K562 (cell line): ENCODE results near the gene PRKAR2B. TPM values are rescaled to one million over a fixed set of nuclear protein-coding genes. Genes with fewer than 3 reads are reported as not detected.

Experiments
- CREM ChIP-seq: IDR thresholded peaks from 2 replicates; pipeline ENCODE4 v1.6.1; 2014; ENCODE audit warnings: antibody characterized with exemption, low read depth
- ERF ChIP-seq: fragments of 450-650 bp; formaldehyde crosslinking; IDR thresholded peaks from 2 replicates; pipeline ENCODE4 v1.4.0; 2020; ENCODE audit warnings: mild to moderate bottlenecking, mixed read lengths
- EWSR1 ChIP-seq: fragments of 450-650 bp; IDR thresholded peaks from 2 replicates; pipeline ENCODE4 v1.6.1; 2018; ENCODE audit warnings: borderline replicate concordance, mild to moderate bottlenecking, low read depth, moderate library complexity; ENCODE audit not compliant: partially characterized antibody
- HMGN3 ChIP-seq: IDR thresholded peaks from 2 replicates; pipeline ENCODE4 v1.6.1; 2011; ENCODE audit warnings: borderline replicate concordance, low read depth, mild to moderate bottlenecking, mixed read lengths, low read length; ENCODE audit not compliant: insufficient read length; ENCODE audit errors: extremely low read depth
- KLF16 ChIP-seq: IDR thresholded peaks from 2 replicates; pipeline ENCODE4 v1.6.1; 2016; ENCODE audit warnings: antibody characterized with exemption
- MAFF ChIP-seq: IDR thresholded peaks from 2 replicates; pipeline ENCODE4 v1.6.1; 2012; ENCODE audit warnings: low read length, improper control_type of control experiment
- MCM7 ChIP-seq, 2 experiments: fragments of 450-650 bp; IDR thresholded peaks; 2 replicates each; pipeline ENCODE4 v1.6.1; 2016 to 2018
- MTA1 ChIP-seq: fragments of 450-650 bp; IDR thresholded peaks from 2 replicates; pipeline ENCODE4 v1.6.1; 2017; ENCODE audit warnings: borderline replicate concordance
- NFXL1 ChIP-seq: fragments of 450-650 bp; formaldehyde crosslinking; IDR thresholded peaks from 2 replicates; pipeline ENCODE4 v1.4.0; 2021; ENCODE audit warnings: mild to moderate bottlenecking
- POLR2G ChIP-seq: fragments of 200-400 bp; formaldehyde crosslinking; IDR thresholded peaks from 2 replicates; pipeline ENCODE4 v1.6.1; 2017; ENCODE audit warnings: low read depth, mild to moderate bottlenecking, antibody characterized with exemption, low read length, moderate library complexity
- POU5F1 ChIP-seq: fragments of 150-350 bp; IDR thresholded peaks from 2 replicates; pipeline ENCODE4 v1.6.1; 2014; ENCODE audit warnings: borderline replicate concordance, low read length, low read depth, mild to moderate bottlenecking; ENCODE audit not compliant: partially characterized antibody
- PRPF4 ChIP-seq: fragments of 200-400 bp; formaldehyde crosslinking; IDR thresholded peaks from one replicate; pipeline ENCODE4 v1.6.1; 2017; ENCODE audit warnings: low read length, low read depth, mild to moderate bottlenecking; ENCODE audit not compliant: insufficient read depth, poor library complexity, severe bottlenecking
- STAT5A ChIP-seq: IDR thresholded peaks from 2 replicates; pipeline ENCODE4 v1.6.1; 2012; ENCODE audit warnings: low read length, inconsistent platforms, borderline replicate concordance
- THRAP3 ChIP-seq: fragments of 450-650 bp; IDR thresholded peaks from 2 replicates; pipeline ENCODE4 v1.6.1; 2016; ENCODE audit warnings: mild to moderate bottlenecking, inconsistent platforms, borderline replicate concordance
- YBX1 ChIP-seq: fragments of 450-650 bp; IDR thresholded peaks from 2 replicates; pipeline ENCODE4 v1.7.1; 2016; ENCODE audit warnings: mild to moderate bottlenecking
- ZNF175 ChIP-seq: fragments of 200-800 bp; sonication (Bioruptor generic); IDR thresholded peaks from 2 replicates; pipeline ENCODE4 v1.6.1; 2016; ENCODE audit warnings: low read depth, mild to moderate bottlenecking, missing genetic modification characterization, missing compliant biosample characterization
- ZNF217 ChIP-seq: sonication (generic); formaldehyde crosslinking; IDR thresholded peaks from 2 replicates; pipeline ENCODE4 v1.8.0; 2022; ENCODE audit warnings: mild to moderate bottlenecking, missing genetic modification reagents
- ZNF707 ChIP-seq: fragments of 250-450 bp; sonication (Bioruptor Pico); conservative IDR thresholded peaks from 2 replicates; pipeline ENCODE4 v1.8.0; 2022; ENCODE audit warnings: inconsistent platforms, mild to moderate bottlenecking, moderate library complexity
- ZSCAN32 ChIP-seq: fragments of 450-650 bp; formaldehyde crosslinking; IDR thresholded peaks from 2 replicates; pipeline ENCODE4 v1.4.0; 2020; ENCODE audit warnings: mild to moderate bottlenecking, moderate library complexity
- polyA plus RNA-seq, 8 experiments: library from polyadenylated mRNA; depleted of rRNA in 4 of 8; stranded (reverse) in 5 of 8; unstranded in 3 of 8; fragments of >200 nt; fragmentation: Nextera tagmentation in 2 of 8; fragmentation: Illumina TruSeq in 1 of 8; extraction: Ambion mirVana in 2 of 8; extraction: Trizol in 1 of 8; gene quantifications; 2 replicates each; pipeline versions ENCODE4 v1.2.1 to v1.2.3, GENCODE V29; 2011 to 2014; ENCODE audit warnings: inconsistent platforms in 1 of 8, missing spikeins in 1 of 8
- total RNA-seq, 7 experiments: library from RNA; depleted of rRNA in 6 of 7; stranded (reverse); fragments of >200 nt in 6 of 7; fragmentation: Illumina TruSeq in 2 of 7; extraction: Trizol in 2 of 7; gene quantifications; 2 replicates each; pipeline versions ENCODE4 v1.2.1 to v1.2.3, GENCODE V29; 2011 to 2021; ENCODE audit warnings: low replicate concordance in 1 of 7
- TF ChIP-seq, protein P1 (sequence below): fragments of 250-450 bp; sonication (Bioruptor Pico); IDR thresholded peaks from 2 replicates; pipeline ENCODE4 v1.5.0; 2020; ENCODE audit warnings: mild to moderate bottlenecking, borderline replicate concordance
- TF ChIP-seq, protein P2 (sequence below): fragments of 250-450 bp; sonication (Bioruptor Pico); IDR thresholded peaks from 2 replicates; pipeline ENCODE4 v1.8.0; 2021; ENCODE audit warnings: borderline replicate concordance, mild to moderate bottlenecking, moderate library complexity; ENCODE audit not compliant: poor library complexity, severe bottlenecking
- TF ChIP-seq, protein P3 (sequence below): fragments of 450-650 bp; IDR thresholded peaks from 2 replicates; pipeline ENCODE4 v1.6.1; 2016; ENCODE audit warnings: mild to moderate bottlenecking
- TF ChIP-seq, protein P4 (sequence below): fragments of 450-650 bp; IDR thresholded peaks from one replicate; pipeline ENCODE4 v1.6.1; 2018; ENCODE audit warnings: mild to moderate bottlenecking, moderate library complexity; ENCODE audit not compliant: partially characterized antibody

The PRKAR2B gene
- total and polyA plus RNA-seq, 9 of the 15 experiments (the other 6 are each of a cell fraction or from before 2014, with no cell fraction given): 59.0 to 173 (median 129) TPM

DNA sequence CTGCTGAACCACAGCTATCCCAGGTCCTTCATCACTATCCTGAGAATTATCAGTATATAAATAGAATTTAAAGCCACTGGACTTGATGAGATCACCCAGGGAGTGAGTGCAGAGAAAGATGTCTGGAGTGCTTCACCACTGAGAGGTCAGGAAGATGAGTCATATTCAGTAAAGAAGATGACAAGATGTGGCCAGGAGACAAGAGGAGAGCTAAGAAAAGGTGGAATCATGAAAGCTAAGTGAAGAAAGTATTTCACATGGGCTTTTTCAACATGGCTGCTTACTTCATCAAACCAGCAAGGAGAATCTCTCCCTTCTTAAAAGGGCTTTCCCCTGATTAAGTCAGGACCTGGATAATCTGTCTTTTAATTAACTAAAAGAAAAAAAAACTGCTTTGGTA, 9.1 kb upstream of the PRKAR2B start (continued):
- TF ChIP-seq, protein P1, sequence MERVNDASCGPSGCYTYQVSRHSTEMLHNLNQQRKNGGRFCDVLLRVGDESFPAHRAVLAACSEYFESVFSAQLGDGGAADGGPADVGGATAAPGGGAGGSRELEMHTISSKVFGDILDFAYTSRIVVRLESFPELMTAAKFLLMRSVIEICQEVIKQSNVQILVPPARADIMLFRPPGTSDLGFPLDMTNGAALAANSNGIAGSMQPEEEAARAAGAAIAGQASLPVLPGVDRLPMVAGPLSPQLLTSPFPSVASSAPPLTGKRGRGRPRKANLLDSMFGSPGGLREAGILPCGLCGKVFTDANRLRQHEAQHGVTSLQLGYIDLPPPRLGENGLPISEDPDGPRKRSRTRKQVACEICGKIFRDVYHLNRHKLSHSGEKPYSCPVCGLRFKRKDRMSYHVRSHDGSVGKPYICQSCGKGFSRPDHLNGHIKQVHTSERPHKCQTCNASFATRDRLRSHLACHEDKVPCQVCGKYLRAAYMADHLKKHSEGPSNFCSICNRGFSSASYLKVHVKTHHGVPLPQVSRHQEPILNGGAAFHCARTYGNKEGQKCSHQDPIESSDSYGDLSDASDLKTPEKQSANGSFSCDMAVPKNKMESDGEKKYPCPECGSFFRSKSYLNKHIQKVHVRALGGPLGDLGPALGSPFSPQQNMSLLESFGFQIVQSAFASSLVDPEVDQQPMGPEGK (CRISPR knock-in tag): no peak
- TF ChIP-seq MCM7 (IDR thresholded peaks at IDR 0.05) (no peak), MTA1 (peak; percentile 90), YBX1 (no peak), NFXL1 (CRISPR knock-in tag) (no peak), POLR2G (no peak), MAFF (peak; percentile 41; the same call in 1 of the 2 replicates), POU5F1 (no peak), THRAP3 (no peak), PRPF4 (no peak), ZNF707 (CRISPR knock-in tag) (peak; percentile 41; the same call in 1 of the 2 replicates), STAT5A (peak; percentile 77), CREM (peak; percentile 81), EWSR1 (no peak), KLF16 (peak; percentile 72; the same call in 1 of the 2 replicates), ZNF217 (CRISPR knock-in tag) (no peak), ZSCAN32 (no peak), ZNF175 (peak; percentile 61; the same call in 1 of the 2 replicates), HMGN3 (peak; percentile 71), ERF (CRISPR knock-in tag) (no peak)
- TF ChIP-seq, protein P2, sequence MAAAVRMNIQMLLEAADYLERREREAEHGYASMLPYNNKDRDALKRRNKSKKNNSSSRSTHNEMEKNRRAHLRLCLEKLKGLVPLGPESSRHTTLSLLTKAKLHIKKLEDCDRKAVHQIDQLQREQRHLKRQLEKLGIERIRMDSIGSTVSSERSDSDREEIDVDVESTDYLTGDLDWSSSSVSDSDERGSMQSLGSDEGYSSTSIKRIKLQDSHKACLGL (CRISPR knock-in tag): no peak
- TF ChIP-seq, protein P3, sequence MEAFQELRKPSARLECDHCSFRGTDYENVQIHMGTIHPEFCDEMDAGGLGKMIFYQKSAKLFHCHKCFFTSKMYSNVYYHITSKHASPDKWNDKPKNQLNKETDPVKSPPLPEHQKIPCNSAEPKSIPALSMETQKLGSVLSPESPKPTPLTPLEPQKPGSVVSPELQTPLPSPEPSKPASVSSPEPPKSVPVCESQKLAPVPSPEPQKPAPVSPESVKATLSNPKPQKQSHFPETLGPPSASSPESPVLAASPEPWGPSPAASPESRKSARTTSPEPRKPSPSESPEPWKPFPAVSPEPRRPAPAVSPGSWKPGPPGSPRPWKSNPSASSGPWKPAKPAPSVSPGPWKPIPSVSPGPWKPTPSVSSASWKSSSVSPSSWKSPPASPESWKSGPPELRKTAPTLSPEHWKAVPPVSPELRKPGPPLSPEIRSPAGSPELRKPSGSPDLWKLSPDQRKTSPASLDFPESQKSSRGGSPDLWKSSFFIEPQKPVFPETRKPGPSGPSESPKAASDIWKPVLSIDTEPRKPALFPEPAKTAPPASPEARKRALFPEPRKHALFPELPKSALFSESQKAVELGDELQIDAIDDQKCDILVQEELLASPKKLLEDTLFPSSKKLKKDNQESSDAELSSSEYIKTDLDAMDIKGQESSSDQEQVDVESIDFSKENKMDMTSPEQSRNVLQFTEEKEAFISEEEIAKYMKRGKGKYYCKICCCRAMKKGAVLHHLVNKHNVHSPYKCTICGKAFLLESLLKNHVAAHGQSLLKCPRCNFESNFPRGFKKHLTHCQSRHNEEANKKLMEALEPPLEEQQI: peak; percentile 79
- TF ChIP-seq, protein P4, sequence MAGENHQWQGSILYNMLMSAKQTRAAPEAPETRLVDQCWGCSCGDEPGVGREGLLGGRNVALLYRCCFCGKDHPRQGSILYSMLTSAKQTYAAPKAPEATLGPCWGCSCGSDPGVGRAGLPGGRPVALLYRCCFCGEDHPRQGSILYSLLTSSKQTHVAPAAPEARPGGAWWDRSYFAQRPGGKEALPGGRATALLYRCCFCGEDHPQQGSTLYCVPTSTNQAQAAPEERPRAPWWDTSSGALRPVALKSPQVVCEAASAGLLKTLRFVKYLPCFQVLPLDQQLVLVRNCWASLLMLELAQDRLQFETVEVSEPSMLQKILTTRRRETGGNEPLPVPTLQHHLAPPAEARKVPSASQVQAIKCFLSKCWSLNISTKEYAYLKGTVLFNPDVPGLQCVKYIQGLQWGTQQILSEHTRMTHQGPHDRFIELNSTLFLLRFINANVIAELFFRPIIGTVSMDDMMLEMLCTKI: no peak
